ENCODE measurements around the gene CHD5. TPM values are rescaled to one million over a fixed set of nuclear protein-coding genes. Genes with fewer than 3 reads are reported as not detected.
A peak's percentile ranks its signal among the peaks of the same experiment; 100 is the strongest.

Gene CHD5
- total and polyA plus RNA-seq, 4 donors, result 0.10 to 0.55 (median 0.31) TPM

GRCh38 chr1:6144647-6145395, 35.3 kb downstream of the CHD5 start:
- peaks cover 0 to 3% (median 0%) of the 10 kb centered on the region in 4 donors for H3K9me3 ChIP-seq (ENCODE audit: control insufficient read depth in 4 of 4, insufficient read depth in 3 of 4, low read length in 3 of 4)
- H3K27me3 ChIP-seq (ENCODE audit: control insufficient read depth in 3 of 3, insufficient read depth in 3 of 3, low read length in 2 of 3), result peaks cover 0 to 34% (median 9%) of the 10 kb centered on the region in 3 donors
- no peak for ATAC-seq (ENCODE audit: insufficient read depth, low FRiP score)
- no peak overlapping the region for H3K9ac ChIP-seq (ENCODE audit: insufficient read depth in 1 of 2, low read length in 2 of 2)
- TF ChIP-seq CTCF (IDR thresholded peaks at IDR 0.05; ENCODE audit: control extremely low read depth, extremely low read depth), result no peak
- H3K36me3 ChIP-seq (ENCODE audit: control insufficient read depth in 4 of 4, insufficient read depth in 4 of 4, low read length in 4 of 4), result no peaks in the 10 kb centered on the region
- WGBS, 2 donors, result 48 to 73% methylated on average over 16 of the region's 16 CpGs
- no peak overlapping the region for H3K4me3 ChIP-seq
- H3K4me1 ChIP-seq (ENCODE audit: control insufficient read depth in 5 of 5, insufficient read depth in 5 of 5, low read length in 5 of 5), result peaks cover 0 to 4% (median 0%) of the 10 kb centered on the region in 5 donors
- H3K27ac ChIP-seq (ENCODE audit: low read depth in 1 of 2, low read length in 1 of 2), result no peak overlapping the region
- DNase-seq, result peak in 1 of 3 donors; percentile 4

GRCh38 chr1:6144175-6144574, 35.9 kb downstream of the CHD5 start:
- TF ChIP-seq CTCF (IDR thresholded peaks at IDR 0.05; ENCODE audit: control extremely low read depth, extremely low read depth), result no peak

GRCh38 chr1:6143395-6143794, 36.7 kb downstream of the CHD5 start:
- Histone ChIP-seq H3K27me3 (ENCODE audit: control insufficient read depth in 3 of 3, insufficient read depth in 3 of 3, low read length in 2 of 3) (peaks cover 0 to 25% (median 3%) of the 10 kb centered on the region in 3 donors), H3K4me1 (ENCODE audit: control insufficient read depth in 5 of 5, insufficient read depth in 5 of 5, low read length in 5 of 5) (no peaks in the 10 kb centered on the region), H3K4me3 (no peak overlapping the region), H3K9ac (ENCODE audit: insufficient read depth in 1 of 2, low read length in 2 of 2) (no peak overlapping the region), H3K9me3 (ENCODE audit: control insufficient read depth in 4 of 4, insufficient read depth in 3 of 4, low read length in 3 of 4) (no peaks in the 10 kb centered on the region), H3K36me3 (ENCODE audit: control insufficient read depth in 4 of 4, insufficient read depth in 4 of 4, low read length in 4 of 4) (no peaks in the 10 kb centered on the region), H3K27ac (ENCODE audit: low read depth in 1 of 2, low read length in 1 of 2) (no peak overlapping the region)
- no peak for TF ChIP-seq CTCF (IDR thresholded peaks at IDR 0.05; ENCODE audit: control extremely low read depth, extremely low read depth)
- DNase-seq (no peak), ATAC-seq (ENCODE audit: insufficient read depth, low FRiP score) (no peak)
- 84 to 88% methylated on average over 4 of the region's 4 CpGs for WGBS, 2 donors

More at GRCh38 chr1:6144175-6144574, 35.9 kb downstream of the CHD5 start:
- peaks cover 0 to 27% (median 5%) of the 10 kb centered on the region in 3 donors for H3K27me3 ChIP-seq (ENCODE audit: control insufficient read depth in 3 of 3, insufficient read depth in 3 of 3, low read length in 2 of 3)
- H3K36me3 ChIP-seq (ENCODE audit: control insufficient read depth in 4 of 4, insufficient read depth in 4 of 4, low read length in 4 of 4), result no peaks in the 10 kb centered on the region
- peaks cover 0 to 4% (median 0%) of the 10 kb centered on the region in 5 donors for H3K4me1 ChIP-seq (ENCODE audit: control insufficient read depth in 5 of 5, insufficient read depth in 5 of 5, low read length in 5 of 5)
- no peak overlapping the region for H3K9ac ChIP-seq (ENCODE audit: insufficient read depth in 1 of 2, low read length in 2 of 2)
- no peak overlapping the region for H3K4me3 ChIP-seq
- no peak overlapping the region for H3K27ac ChIP-seq (ENCODE audit: low read depth in 1 of 2, low read length in 1 of 2)
- no peak for ATAC-seq (ENCODE audit: insufficient read depth, low FRiP score)
- H3K9me3 ChIP-seq (ENCODE audit: control insufficient read depth in 4 of 4, insufficient read depth in 3 of 4, low read length in 3 of 4), result peaks cover 0 to 2% (median 0%) of the 10 kb centered on the region in 4 donors
- no peak for DNase-seq
- 71 to 78% methylated on average over 7 of the region's 7 CpGs for WGBS, 2 donors

Data from lung (tissue), 12 donors.